ENCODE measurements around the gene ZBTB47. TPM values are rescaled to one million over a fixed set of nuclear protein-coding genes. Genes with fewer than 3 reads are reported as not detected.

Gene ZBTB47
- total and polyA plus RNA-seq, 10 of the 15 experiments (the other 5 are each of a cell fraction or from before 2014, with no cell fraction given) = 0.04 to 3.4 (median 1.0) TPM; not detected in 1

- DNase-seq (ENCODE audit: low read depth, low spot score) (no peak), FAIRE-seq (no peak), ATAC-seq (peak; percentile 47)
- no peaks in the 10 kb centered on the region for H4K20me1 ChIP-seq (ENCODE audit: control insufficient read depth, insufficient read depth)
- ChIA-PET POLR2A (interaction anchor here (1.1 to 2.1 kb wide), 3 partner anchors 10 to 22 kb away, joined by 4 to 12 read pairs (median 4); partner anchors contain the start of gene SS18L2), RAD21 (ENCODE audit: unreplicated experiment) (interaction anchor here (1.1 to 1.5 kb wide), 3 partner anchors 11 to 42 kb away, joined by 3 to 6 read pairs (median 4); partner anchors contain the start of gene NKTR), CTCF (interaction anchor here (0.9 to 4.6 kb wide), 9 partner anchors 9 to 65 kb away, joined by 3 to 41 read pairs (median 7); partner anchors contain the start of genes NKTR and SEC22C), SMC1A (ENCODE audit: uncharacterized antibody, unreplicated experiment) (interaction anchor here (1.0 to 3.7 kb wide), 4 partner anchors 9 to 30 kb away, joined by 3 to 31 read pairs (median 10); partner anchors contain the start of genes NKTR and SEC22C)
- H3K4me3 ChIP-seq = no peak overlapping the region
- WGBS (ENCODE audit: insufficient coverage, insufficient replicate concordance, low lambda C conversion rate, missing lambda C conversion rate) = 3% methylated on average over 1 of the region's 1 CpG
- no TSS peak for BruUV-seq (replicated peaks)
- peaks cover 79% of the 10 kb centered on the region for H3K79me2 ChIP-seq (ENCODE audit: control insufficient read depth, insufficient read depth, low read length)
- no peaks in the 10 kb centered on the region; the same call in 1 of the 3 replicates for H3K9me3 ChIP-seq (replicated peaks; ENCODE audit: control insufficient read depth, insufficient read depth, low read length)
- H3K27ac ChIP-seq (ENCODE audit: control insufficient read depth, insufficient read depth) = no peak overlapping the region
- peaks cover 0 to 17% of the 10 kb centered on the region in 2 experiments; a peak in 3 of 4 replicates for H3K36me3 ChIP-seq (ENCODE audit: control insufficient read depth in 2 of 2, insufficient read depth in 2 of 2, low read length in 1 of 2)
- in situ Hi-C loops (cut with MboI) (no loop called here), intact Hi-C loops (cut with micrococcal nuclease; ENCODE audit: unreplicated experiment) (no loop called here)
- H3K4me1 ChIP-seq (ENCODE audit: control insufficient read depth, insufficient read depth, low read length) = peaks cover 3% of the 10 kb centered on the region; the same call in 1 of the 2 replicates
- H3K27me3 ChIP-seq (replicated peaks in 1 of 2; ENCODE audit: control insufficient read depth in 2 of 2, insufficient read depth in 2 of 2, low read length in 1 of 2) = no peaks in the 10 kb centered on the region
- no peak overlapping the region; the same call in 1 of the 2 replicates for H3K4me2 ChIP-seq (ENCODE audit: control insufficient read depth, insufficient read depth)
- no peak overlapping the region for H2AFZ ChIP-seq (ENCODE audit: control insufficient read depth, low read depth, low read length)
- H3K9ac ChIP-seq (ENCODE audit: control insufficient read depth, insufficient read depth, low read length) = no peak overlapping the region
- no peak for TF ChIP-seq EZH2 (IDR thresholded peaks at IDR 0.05; ENCODE audit: borderline replicate concordance, control insufficient read depth, low read depth, low read length)
- TF ChIP-seq TAF1 (IDR thresholded peaks at IDR 0.05; ENCODE audit: borderline replicate concordance, low read depth, low read length) = no peak
- TF ChIP-seq E2F8 (IDR thresholded peaks at IDR 0.05; ENCODE audit: low read depth, partially characterized antibody) = no peak
- no peak for TF ChIP-seq SMAD5 (IDR thresholded peaks at IDR 0.05; ENCODE audit: low read depth)
- no peak for TF ChIP-seq BMI1 (IDR thresholded peaks at IDR 0.05; ENCODE audit: borderline replicate concordance)
- TF ChIP-seq LARP7 (IDR thresholded peaks at IDR 0.05) = no peak
- TF ChIP-seq MLLT1 (IDR thresholded peaks at IDR 0.05) = no peak
- no peak for TF ChIP-seq POLR2A (IDR thresholded peaks at IDR 0.05; ENCODE audit: low read depth, low read length)
- no peak for TF ChIP-seq MYC (IDR thresholded peaks at IDR 0.05; ENCODE audit: insufficient read depth, insufficient read length, insufficient replicate concordance, low read length, severe bottlenecking)
- TF ChIP-seq MEF2B (IDR thresholded peaks at IDR 0.05; ENCODE audit: partially characterized antibody, poor library complexity, severe bottlenecking) = no peak
- no peak for TF ChIP-seq IRF5 (IDR thresholded peaks at IDR 0.05; ENCODE audit: borderline replicate concordance)
- TF ChIP-seq IRF3 (IDR thresholded peaks at IDR 0.05) = no peak
- no peak for TF ChIP-seq IKZF1 (conservative IDR thresholded peaks at IDR 0.05)
- TF ChIP-seq IKZF2 (IDR thresholded peaks at IDR 0.05) = no peak
- TF ChIP-seq POLR2AphosphoS2 (IDR thresholded peaks at IDR 0.05; ENCODE audit: low read depth, low read length) = no peak
- no peak for TF ChIP-seq SUZ12 (IDR thresholded peaks at IDR 0.05; ENCODE audit: unreplicated experiment)
Observed at GRCh38 chr3:42612217-42612616, 41.3 kb upstream of the ZBTB47 start.

Measured in GM12878 (cell line).